Left ventricle myocardium inferior (tissue), 1 donor: ENCODE data around the gene OR2W3. TPM values are rescaled to one million over a fixed set of nuclear protein-coding genes. Genes with fewer than 3 reads are reported as not detected.

Experiments used
- DNase-seq: peaks from one replicate; pipeline ENCODE4 v3.0.0-alpha.2; 2020
- H3K27ac ChIP-seq: fragments of 200-600 bp; replicated peaks from 2 replicates; pipeline ENCODE4 v1.8.0; 2021
- H3K27me3 ChIP-seq: fragments of 200-600 bp; 2 replicates; pipeline ENCODE4 v1.8.0; 2021; ENCODE audit warnings: low read depth
- H3K36me3 ChIP-seq: fragments of 200-600 bp; 2 replicates; pipeline ENCODE4 v1.8.0; 2021
- H3K4me1 ChIP-seq: fragments of 200-600 bp; 2 replicates; pipeline ENCODE4 v1.8.0; 2021
- H3K4me3 ChIP-seq: fragments of 200-600 bp; 2 replicates; pipeline ENCODE4 v1.8.0; 2021; ENCODE audit warnings: mild to moderate bottlenecking, moderate library complexity
- H3K9me3 ChIP-seq: fragments of 200-600 bp; replicated peaks from 2 replicates; pipeline ENCODE4 v1.8.0; 2021
- intact Hi-C: fragments of 100-400 bp; cut with micrococcal nuclease; formaldehyde crosslinking; loops from one replicate; pipeline ENCODE4 v1.11.0; 2022
- total RNA-seq: library from RNA; stranded (reverse); fragmentation: NEBNext Ultra II Directional; extraction: Animal tissue kit (Norgen Biotek cat#: 25700); gene quantifications from one replicate; pipeline ENCODE4 v1.2.1, GENCODE V29; 2021
- TF ChIP-seq, protein P1 (sequence below): fragments of 200-600 bp; IDR thresholded peaks from 2 replicates; pipeline ENCODE4 v1.8.0; 2021; ENCODE audit warnings: antibody characterized with exemption, mild to moderate bottlenecking, borderline replicate concordance
- donor health status: DM: no; HTN: yes; CAD: no; lungs with severe emphysema.

Gene OR2W3
- total RNA-seq, 1 donor from 2014 or later, result not detected

DNA sequence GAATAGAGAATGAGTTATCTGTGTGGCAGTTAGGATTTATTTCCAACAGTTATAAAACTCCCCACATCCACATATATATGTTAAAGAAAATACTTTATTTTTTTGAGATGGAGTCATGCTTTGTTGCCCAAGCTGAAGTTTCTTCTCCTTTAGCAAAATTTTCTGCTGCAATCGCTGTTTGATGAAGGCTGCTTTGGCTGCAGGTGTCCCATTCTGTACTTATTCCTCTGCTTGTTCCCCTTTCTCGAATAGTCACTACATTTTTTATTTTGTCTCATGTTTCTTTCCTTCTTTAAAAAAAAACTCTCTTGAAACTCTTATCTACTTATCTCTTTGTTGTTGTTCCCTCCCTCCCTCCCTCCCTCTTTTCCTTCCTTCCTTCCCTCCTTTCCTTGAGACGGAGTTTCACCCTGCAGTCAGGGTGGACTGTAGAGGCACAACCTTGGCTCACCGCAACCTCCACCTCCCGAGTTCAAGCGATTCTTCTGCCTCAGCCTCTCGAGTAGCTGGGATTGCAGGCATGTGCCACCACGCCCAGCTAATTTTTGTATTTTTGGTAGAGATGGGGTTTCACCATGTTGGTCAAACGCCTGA, 10.6 kb downstream of the OR2W3 start:
- Histone ChIP-seq H3K4me1 (no peaks in the 10 kb centered on the region), H3K27ac (no peak overlapping the region), H3K9me3 (peaks cover 10% of the 10 kb centered on the region), H3K36me3 (no peaks in the 10 kb centered on the region), H3K27me3 (no peaks in the 10 kb centered on the region), H3K4me3 (peak overlapping the region; percentile 43)
- intact Hi-C loops, result no loop called here
- no peak for DNase-seq
- TF ChIP-seq, protein P1, sequence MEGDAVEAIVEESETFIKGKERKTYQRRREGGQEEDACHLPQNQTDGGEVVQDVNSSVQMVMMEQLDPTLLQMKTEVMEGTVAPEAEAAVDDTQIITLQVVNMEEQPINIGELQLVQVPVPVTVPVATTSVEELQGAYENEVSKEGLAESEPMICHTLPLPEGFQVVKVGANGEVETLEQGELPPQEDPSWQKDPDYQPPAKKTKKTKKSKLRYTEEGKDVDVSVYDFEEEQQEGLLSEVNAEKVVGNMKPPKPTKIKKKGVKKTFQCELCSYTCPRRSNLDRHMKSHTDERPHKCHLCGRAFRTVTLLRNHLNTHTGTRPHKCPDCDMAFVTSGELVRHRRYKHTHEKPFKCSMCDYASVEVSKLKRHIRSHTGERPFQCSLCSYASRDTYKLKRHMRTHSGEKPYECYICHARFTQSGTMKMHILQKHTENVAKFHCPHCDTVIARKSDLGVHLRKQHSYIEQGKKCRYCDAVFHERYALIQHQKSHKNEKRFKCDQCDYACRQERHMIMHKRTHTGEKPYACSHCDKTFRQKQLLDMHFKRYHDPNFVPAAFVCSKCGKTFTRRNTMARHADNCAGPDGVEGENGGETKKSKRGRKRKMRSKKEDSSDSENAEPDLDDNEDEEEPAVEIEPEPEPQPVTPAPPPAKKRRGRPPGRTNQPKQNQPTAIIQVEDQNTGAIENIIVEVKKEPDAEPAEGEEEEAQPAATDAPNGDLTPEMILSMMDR, result no peak

DNA sequence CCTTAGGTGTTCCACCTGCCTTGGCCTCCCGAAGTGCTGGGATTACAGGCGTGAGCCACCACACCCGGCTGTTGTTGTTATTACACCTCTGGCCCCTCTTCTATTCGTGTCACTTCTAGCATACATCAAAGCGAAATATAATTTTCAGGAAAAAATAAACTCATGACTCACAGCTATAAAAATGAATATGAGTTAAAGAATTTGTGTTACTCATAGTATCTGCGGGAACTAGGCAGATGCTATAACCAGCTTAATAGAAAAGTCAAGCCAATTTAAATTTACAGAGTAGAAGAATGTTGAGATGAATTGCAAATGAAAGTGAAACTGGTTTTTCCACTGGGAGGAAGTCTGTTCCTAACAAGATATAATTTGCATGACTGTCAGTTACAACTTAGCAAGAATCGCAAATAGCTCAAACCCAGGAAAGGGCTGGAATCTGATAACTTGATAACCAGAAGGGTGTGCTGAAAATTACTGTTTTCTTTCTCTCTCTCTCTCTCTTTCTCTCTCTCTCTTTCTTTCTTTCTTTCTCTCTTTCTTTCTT, 11.2 kb downstream of the OR2W3 start:
- TF ChIP-seq, protein P1, result no peak
- Histone ChIP-seq H3K4me1 (no peaks in the 10 kb centered on the region), H3K27ac (no peak overlapping the region), H3K36me3 (no peaks in the 10 kb centered on the region), H3K27me3 (no peaks in the 10 kb centered on the region), H3K9me3 (peaks cover 10% of the 10 kb centered on the region), H3K4me3 (peak overlapping the region; percentile 43)
- intact Hi-C loops, result no loop called here
- no peak for DNase-seq

DNA sequence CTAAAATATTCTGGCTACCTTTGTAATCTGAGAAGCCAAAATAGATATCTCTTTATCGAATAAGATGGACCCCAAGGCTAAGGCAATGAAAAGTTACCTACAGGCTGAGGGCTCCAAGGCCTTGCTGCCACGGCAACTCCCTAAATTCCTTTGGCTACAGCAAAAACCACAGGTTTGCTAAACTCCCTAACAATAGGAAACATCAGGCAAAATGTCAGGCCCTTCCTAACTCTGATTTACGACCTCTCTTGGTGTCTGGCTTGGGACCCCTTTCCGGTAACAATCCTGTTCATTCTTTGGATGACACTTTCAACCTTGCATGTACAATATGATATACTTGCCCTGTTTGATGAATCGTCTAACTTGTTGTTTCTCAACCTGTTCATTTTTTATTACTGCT, 13.4 kb downstream of the OR2W3 start:
- no peak for DNase-seq
- Histone ChIP-seq H3K9me3 (peaks cover 19% of the 10 kb centered on the region), H3K4me3 (no peak overlapping the region), H3K4me1 (no peaks in the 10 kb centered on the region), H3K27me3 (no peaks in the 10 kb centered on the region), H3K36me3 (no peaks in the 10 kb centered on the region), H3K27ac (no peak overlapping the region)
- intact Hi-C loops, result no loop called here
- TF ChIP-seq, protein P1, result no peak

DNA sequence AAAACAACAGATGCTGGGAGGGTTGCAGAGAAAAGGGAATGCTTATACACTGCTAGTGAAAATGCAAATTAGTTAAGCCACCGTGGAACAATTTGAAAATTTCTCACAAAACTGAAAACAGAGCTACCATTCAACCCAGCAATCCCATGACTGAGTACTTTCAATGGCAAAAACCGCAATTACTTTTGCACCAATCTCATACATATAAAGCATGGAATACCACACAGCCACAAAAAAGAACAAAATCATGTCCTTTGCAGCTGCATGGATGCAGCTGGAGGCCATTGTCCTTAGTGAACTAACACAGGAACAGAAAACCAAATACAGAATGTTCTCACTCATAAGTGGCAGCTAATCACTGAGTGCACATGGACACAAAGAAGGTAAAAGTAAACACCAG, 18.4 kb downstream of the OR2W3 start:
- Histone ChIP-seq H3K4me1 (no peaks in the 10 kb centered on the region), H3K27ac (no peak overlapping the region), H3K9me3 (peaks cover 9% of the 10 kb centered on the region), H3K36me3 (no peaks in the 10 kb centered on the region), H3K27me3 (peaks cover 3% of the 10 kb centered on the region), H3K4me3 (no peak overlapping the region)
- intact Hi-C loops, result no loop called here
- TF ChIP-seq, protein P1, result no peak
- DNase-seq, result no peak

DNA sequence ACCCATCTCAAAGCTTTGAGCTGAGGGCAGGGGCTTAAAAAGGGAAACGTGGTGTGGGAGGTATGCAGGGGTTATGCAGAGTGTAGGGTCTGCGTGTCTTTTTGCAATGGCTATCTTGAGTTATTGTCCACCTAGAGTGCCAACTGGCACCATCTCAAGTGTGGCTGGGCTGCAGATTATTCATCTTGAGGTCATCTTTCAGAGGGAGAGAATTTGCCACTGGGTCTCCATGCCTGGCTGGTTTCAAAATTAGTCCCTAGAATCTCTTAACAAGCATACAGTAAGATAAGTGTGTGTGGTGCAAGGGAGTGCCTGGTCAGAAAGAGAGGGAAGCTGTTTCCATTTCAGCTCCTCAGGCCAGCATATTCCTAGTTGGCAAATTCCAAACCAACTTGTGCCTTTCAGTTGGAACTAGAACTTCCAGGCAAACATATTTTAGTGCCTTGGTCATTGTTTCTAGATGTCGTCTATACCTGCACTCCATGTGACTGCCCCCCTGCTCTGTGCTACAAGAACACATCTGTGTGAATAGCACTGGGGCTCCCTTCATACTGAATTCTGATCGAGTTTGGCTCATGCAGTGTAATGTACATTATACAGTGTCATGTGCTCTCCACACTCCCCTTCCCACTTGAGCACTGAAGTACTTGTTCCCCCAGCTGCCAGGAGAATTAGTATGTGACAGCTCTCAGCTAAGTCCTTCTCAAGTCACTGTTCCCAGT, 19.7 kb downstream of the OR2W3 start:
- H3K36me3 ChIP-seq, result no peaks in the 10 kb centered on the region
- H3K4me3 ChIP-seq, result no peak overlapping the region
- no peak overlapping the region for H3K27ac ChIP-seq
- TF ChIP-seq, protein P1, result no peak
- H3K9me3 ChIP-seq, result peaks cover 9% of the 10 kb centered on the region
- intact Hi-C loops, result no loop called here
- peaks cover 3% of the 10 kb centered on the region for H3K27me3 ChIP-seq
- H3K4me1 ChIP-seq, result no peaks in the 10 kb centered on the region
- DNase-seq, result no peak
